ENCODE data around the gene YBX2.
A peak's percentile ranks its signal among the peaks of the same experiment; 100 is the strongest.
"Not testable (repeated sequence)": the region's sequence is repeated elsewhere in the genome, so short reads cannot be mapped to it uniquely, and the experiment has no call there.

YBX2 gene

GRCh38 chr17:7262935-7263800 lies 31.3 kb downstream of the YBX2 start:
- DNase-seq (ENCODE audit: low spot score): no peak

GRCh38 chr17:7262192-7262934 lies 32.1 kb downstream of the YBX2 start, which contains the start of gene CLDN7:
Gene CLDN7, minus strand, starts transcription at chr17:7262478. Its CDS starts 435 bp downstream, at chr17:7262043.
- DNase-seq (ENCODE audit: low spot score): no peak

- DNase-seq (ENCODE audit: low spot score): no peak
These were observed 32.9 kb downstream of the YBX2 start for GRCh38 chr17:7261379-7262191.

DNA sequence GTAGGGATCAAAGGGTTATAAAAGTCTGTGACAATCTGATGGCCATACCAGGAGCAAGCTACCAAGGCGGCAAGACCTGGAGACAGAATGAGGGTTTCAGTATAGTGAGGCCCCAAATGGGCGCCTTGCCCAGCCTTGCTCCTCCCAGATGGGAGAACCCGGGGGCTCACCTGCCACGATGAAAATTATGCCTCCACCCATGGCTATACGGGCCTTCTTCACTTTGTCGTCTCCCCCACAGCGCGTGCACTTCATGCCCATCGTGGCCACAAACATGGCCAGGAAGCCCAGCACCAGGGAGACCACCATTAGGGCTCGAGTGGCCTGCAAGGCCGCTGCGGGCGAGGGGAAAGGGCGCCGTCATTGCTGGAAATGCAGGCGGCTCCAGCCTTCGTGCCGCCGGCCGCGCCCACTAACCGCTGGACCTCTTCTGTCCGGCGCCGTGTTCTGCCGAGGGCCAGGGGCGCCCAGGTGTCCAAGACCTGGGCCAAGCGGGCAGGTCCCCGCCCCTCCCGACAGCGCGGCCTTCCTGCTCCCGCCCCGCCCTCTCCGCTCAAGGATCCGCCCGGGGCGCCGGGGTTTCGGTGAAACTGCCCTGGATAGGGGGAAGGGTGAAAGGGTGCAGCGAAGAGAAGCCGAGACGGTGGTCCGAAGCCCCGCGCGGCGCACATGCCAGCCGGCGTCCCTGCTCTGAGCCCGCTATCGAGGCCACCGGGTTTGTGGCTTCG lies 33.6 kb downstream of the YBX2 start:
- no peak for DNase-seq (ENCODE audit: low spot score)

- no peak for DNase-seq (ENCODE audit: low spot score)
These were observed 34.3 kb downstream of the YBX2 start for GRCh38 chr17:7260151-7260550.

DNA sequence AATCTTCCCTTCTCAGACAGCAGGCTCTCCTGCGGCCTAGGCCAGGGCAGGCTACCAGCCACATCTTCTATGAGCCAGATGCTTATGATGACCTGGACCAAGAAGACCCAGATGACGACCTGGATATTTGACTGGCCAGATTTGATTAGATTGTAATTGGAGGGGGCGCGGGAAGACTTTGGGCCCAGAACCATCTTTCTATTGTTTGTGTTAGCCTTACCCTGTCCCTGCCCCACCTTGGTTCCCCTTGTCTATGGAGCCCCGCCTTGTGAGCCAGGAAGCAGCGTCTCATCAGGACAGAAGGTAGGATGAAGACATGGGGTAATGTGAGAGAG lies 34.9 kb downstream of the YBX2 start:
- DNase-seq (ENCODE audit: low spot score): no peak

- DNase-seq (ENCODE audit: low spot score): no peak
These were observed 35.5 kb downstream of the YBX2 start for GRCh38 chr17:7258731-7259554.

GRCh38 chr17:7256766-7257456 lies 37.5 kb downstream of the YBX2 start:
- no peak for DNase-seq (ENCODE audit: low spot score)

- DNase-seq (ENCODE audit: low spot score): no peak
These were observed 39.9 kb downstream of the YBX2 start for GRCh38 chr17:7254511-7254910.

DNA sequence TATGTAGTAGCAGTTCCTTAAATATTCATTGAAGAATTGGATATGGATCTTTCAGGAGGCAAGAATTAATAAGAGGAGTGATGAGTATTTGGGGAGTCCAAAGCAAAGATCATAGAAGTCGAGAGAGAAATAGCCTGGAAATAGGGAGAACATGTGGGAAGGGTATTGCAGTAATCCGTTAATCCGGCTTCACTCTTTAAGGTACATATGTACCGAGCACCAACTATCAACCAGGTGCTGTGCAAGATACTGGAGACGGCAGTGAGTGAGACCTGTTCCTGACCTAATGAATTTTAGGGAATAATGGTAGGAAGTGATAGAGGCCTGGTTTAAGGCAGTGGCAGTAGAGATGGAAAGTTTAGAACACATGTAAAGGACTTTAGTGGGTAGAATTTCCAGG lies 41.4 kb downstream of the YBX2 start:
- no peak for DNase-seq (ENCODE audit: low spot score)

GRCh38 chr17:7252176-7253043 lies 42.0 kb downstream of the YBX2 start, which contains the start of gene ELP5:
Gene ELP5, plus strand, starts transcription at chr17:7252215. Its CDS starts 336 bp downstream, at chr17:7252551.
- peak; percentile 81 for DNase-seq (ENCODE audit: low spot score)

- DNase-seq (ENCODE audit: low spot score): peak; percentile 87
These were observed 42.7 kb downstream of the YBX2 start, which contains the start of gene CTDNEP1 for GRCh38 chr17:7251661-7252175. Gene CTDNEP1, minus strand, starts transcription at chr17:7251734. Its CDS starts 438 bp downstream, at chr17:7251296.

DNA sequence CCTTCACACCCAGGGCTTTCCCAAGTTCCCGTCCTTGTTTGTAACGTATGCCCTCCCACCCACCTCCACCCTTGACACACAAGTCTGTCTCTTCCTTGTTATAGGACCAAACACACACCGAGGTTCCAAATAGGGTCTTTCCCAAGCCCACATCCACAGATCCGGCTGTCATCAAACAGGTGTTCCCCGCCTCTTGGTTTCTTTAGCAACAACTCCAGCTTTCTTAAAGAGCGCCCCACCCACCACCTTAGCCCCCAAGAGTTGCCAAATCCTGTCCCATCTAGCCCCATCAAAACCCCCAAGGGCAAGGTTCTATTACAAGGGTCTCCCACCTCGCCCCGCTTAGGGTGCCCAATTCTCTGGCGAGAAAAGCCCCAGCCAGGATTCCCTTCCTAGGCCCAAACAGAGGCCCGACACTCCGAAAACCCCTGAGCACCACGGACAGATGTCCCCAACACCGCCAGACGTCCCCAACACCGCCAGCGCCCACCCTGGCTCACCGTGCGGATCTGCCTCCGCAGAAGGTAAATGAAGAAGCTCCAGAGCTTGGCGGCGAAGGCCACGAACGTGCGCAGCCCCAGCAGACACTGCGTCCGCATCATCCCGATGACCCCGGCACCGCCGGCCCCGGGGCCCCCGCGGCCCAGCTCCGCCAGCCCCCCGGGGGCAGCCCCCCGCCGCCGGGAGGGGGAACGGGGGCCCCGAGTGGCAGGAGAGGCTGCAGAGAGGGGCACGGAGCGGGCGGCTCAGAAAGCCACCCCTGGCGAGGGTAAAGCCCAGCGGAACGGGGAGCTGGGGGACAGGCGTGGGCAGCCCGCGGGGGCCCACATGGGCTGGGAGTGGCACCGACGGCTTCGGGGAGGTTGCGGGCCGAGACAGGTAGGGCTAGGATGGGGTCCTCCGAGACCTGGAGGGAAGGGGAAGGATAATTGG lies 43.5 kb downstream of the YBX2 start:
- no peak for DNase-seq (ENCODE audit: low spot score)

DNA sequence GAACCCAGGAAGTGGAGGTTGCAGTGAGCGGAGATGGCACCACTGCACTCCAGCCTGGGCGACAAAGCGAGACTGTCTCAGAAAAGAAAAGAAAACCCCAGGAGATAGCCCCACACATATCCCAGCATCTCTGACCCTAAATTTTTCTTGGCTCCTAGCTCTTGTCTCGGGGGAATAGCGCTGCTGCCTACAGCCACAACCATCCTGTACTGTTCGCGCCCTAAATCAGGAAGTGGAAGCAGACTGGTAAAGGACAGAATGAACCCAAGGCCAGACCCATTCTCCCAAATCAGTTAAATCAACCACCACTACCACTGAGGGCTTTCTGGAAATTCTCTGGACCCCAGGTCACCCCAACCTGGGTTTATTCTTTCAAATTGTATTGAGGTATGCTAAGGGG lies 44.6 kb downstream of the YBX2 start:
- no peak for DNase-seq (ENCODE audit: low spot score)

- no peak for DNase-seq (ENCODE audit: low spot score)
These were observed 45.2 kb downstream of the YBX2 start for GRCh38 chr17:7249214-7249613.

DNA sequence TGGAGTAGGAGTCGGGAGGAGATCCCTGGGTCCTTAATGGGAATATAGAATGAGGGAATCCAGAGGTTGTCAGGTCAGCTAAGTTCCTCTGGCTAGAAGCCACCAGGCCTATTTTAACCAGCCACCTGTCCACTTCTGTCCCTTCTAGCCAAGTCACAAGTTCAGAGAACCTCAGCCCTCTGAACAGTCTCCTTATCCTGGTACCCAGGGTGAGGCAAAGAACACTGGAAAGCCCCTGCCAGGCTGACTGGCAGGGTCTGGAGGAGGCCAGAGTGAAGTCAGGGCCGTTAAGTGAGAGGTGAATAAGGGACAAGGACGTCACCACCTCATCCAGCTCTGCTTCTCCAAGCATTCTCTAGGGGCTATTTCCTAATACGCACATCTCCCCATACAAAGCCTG lies 45.6 kb downstream of the YBX2 start:
- no peak for DNase-seq (ENCODE audit: low spot score)

GRCh38 chr17:7246779-7247178 lies 47.7 kb downstream of the YBX2 start:
- no peak for DNase-seq (ENCODE audit: low spot score)

DNA sequence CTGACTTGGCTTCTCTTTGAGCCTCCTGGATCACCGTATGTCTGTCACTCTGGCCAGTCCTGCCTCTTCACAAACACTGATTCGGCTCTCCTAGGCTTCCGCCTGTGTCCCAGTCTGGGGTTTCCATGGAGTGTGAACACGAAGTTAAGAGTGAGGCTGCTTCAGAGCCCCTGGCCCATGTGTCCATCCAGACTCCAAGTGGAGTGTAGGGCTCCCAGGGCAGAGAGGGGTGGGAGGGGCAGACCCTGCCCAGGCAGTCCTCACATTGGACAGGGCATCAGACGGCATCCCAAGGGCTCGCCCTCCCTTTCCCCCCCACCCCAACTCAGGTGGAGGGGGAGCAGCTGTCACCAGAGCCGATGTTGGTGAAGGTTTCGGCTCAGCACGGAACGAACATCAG lies 50.6 kb downstream of the YBX2 start:
- not testable (repeated sequence) for DNase-seq (ENCODE audit: low spot score)
